CD4-positive, alpha-beta memory T cell (primary cell): ENCODE results near the gene DRD2. TPM values are rescaled to one million over a fixed set of nuclear protein-coding genes. Genes with fewer than 3 reads are reported as not detected.
A peak's percentile ranks its signal among the peaks of the same experiment; 100 is the strongest.
"Not testable (repeated sequence)": the region's sequence is repeated elsewhere in the genome, so short reads cannot be mapped to it uniquely, and the experiment has no call there.

ENCODE experiments used
- CTCF ChIA-PET: fragments of 350-600 bp; sonication (Branson Sonifier 250); formaldehyde crosslinking; loops from one replicate; lab custom pipeline; 2021; ENCODE audit warnings: inconsistent platforms; ENCODE audit not compliant: partially characterized antibody; lab: Charles Lee
- POLR2A ChIA-PET: fragments of 350-600 bp; sonication (Branson Sonifier 250); formaldehyde crosslinking; loops from one replicate; lab custom pipeline; 2021; ENCODE audit not compliant: partially characterized antibody; lab: Charles Lee
- DNase-seq, 5 donors: peaks; one replicate each; pipeline versions ENCODE4 v3.0.0 to v3.0.0-alpha.2; 2020 to 2022; ENCODE audit warnings: mixed read lengths in 1 of 5
- H3K27ac ChIP-seq: one replicate; pipeline ENCODE4 v1.7.0; 2013; ENCODE audit warnings: low read depth, low read length
- H3K27me3 ChIP-seq: 2 replicates; pipeline ENCODE4 v1.7.0; 2013; ENCODE audit warnings: mild to moderate bottlenecking, low read length, moderate library complexity; ENCODE audit not compliant: insufficient read depth
- H3K36me3 ChIP-seq: 2 replicates; pipeline ENCODE4 v1.7.0; 2013; ENCODE audit warnings: mild to moderate bottlenecking, low read length, moderate library complexity; ENCODE audit not compliant: insufficient read depth
- H3K4me1 ChIP-seq: 2 replicates; pipeline ENCODE4 v1.7.0; 2013; ENCODE audit warnings: mild to moderate bottlenecking, low read length, moderate library complexity; ENCODE audit not compliant: insufficient read depth
- H3K4me3 ChIP-seq, 2 donors: one replicate each; pipeline ENCODE4 v1.7.0; 2013; ENCODE audit warnings: low read length in 2 of 2, mild to moderate bottlenecking in 1 of 2
- H3K9me3 ChIP-seq, 2 donors: one replicate each; pipeline ENCODE4 v1.7.0; 2013; ENCODE audit warnings: low read length in 2 of 2, control low read depth in 1 of 2; ENCODE audit not compliant: control insufficient read depth in 1 of 2
- H3K27ac Mint-ChIP-seq, 7 donors: one replicate each; pipeline ENCODE4 v1.8.0; 2020 to 2021; ENCODE audit warnings: mixed read lengths in 7 of 7, mild to moderate bottlenecking in 6 of 7, inconsistent platforms in 3 of 7, moderate library complexity in 3 of 7
- H3K27me3 Mint-ChIP-seq, 2 donors: one replicate each; pipeline ENCODE4 v1.8.0; 2020 to 2021; ENCODE audit warnings: mixed read lengths in 2 of 2
- H3K36me3 Mint-ChIP-seq, 2 donors: one replicate each; pipeline ENCODE4 v1.8.0; 2020 to 2021; ENCODE audit warnings: mixed read lengths in 2 of 2, inconsistent platforms in 1 of 2, mild to moderate bottlenecking in 1 of 2
- H3K4me1 Mint-ChIP-seq, 4 donors: one replicate each; pipeline ENCODE4 v1.8.0; 2020 to 2021; ENCODE audit warnings: mixed read lengths in 4 of 4, mild to moderate bottlenecking in 1 of 4
- H3K4me3 Mint-ChIP-seq, 8 donors: one replicate each; pipeline ENCODE4 v1.8.0; 2020 to 2021; ENCODE audit warnings: mixed read lengths in 8 of 8, mild to moderate bottlenecking in 7 of 8, moderate library complexity in 6 of 8, inconsistent platforms in 3 of 8
- H3K9me3 Mint-ChIP-seq, 8 donors: one replicate each; pipeline ENCODE4 v1.8.0; 2020 to 2021; ENCODE audit warnings: mixed read lengths in 8 of 8, mild to moderate bottlenecking in 5 of 8, inconsistent platforms in 3 of 8, moderate library complexity in 1 of 8
- intact Hi-C: fragments of 100-400 bp; cut with micrococcal nuclease; formaldehyde crosslinking; loops from one replicate; pipeline ENCODE4 v1.15.1; 2023
- polyA plus RNA-seq, 2 donors: library from polyadenylated mRNA; unstranded; fragments of 300-500 nt; fragmentation: Illumina TruSeq; gene quantifications; one replicate each; pipeline ENCODE4 v1.2.3, GENCODE V29; 2021
- total RNA-seq, 2 experiments: library from RNA; stranded (reverse); gene quantifications; one replicate each; pipeline ENCODE4 v1.2.3, GENCODE V29; 2021

The DRD2 gene
- total RNA-seq (not detected), polyA plus RNA-seq (not detected)

DNA sequence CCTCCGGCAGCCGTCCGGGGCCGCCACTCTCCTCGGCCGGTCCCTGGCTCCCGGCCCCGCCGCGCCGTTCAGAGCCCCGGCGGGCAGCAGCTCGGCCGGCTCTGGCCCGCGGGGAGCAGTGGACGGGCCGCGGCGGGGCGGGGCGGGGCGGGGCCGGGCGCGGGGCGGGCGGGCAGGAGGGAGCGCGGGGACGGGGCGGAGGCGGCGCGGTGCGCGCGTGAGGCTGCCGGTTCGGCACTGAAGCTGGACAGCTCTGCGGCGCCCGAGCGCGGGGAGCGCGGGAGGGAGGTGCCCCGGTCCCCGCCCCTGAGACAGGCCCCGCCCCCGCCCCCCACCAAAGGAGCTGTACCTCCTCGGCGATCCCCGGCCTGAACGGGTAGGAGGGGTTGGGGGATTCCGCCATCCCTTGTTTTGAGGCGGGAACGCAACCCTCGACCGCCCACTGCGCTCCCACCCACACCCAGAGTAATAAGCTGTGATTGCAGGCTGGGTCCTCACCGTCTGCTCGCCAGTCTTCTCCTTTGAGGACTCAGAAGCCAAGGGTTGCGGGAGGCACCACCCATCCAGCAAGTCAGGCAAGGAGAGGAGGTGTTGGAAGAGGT is at the start of gene DRD2:
DRD2 (minus strand) TSS at position 239 of the 602 bp plus-strand sequence. CDS start 50,747 bp downstream, outside the sequence.
- Mint-ChIP-seq H3K36me3 (no peaks in the 10 kb centered on the region), H3K27ac (peak within 1 kb of the TSS in 1 of 7 donors; percentile 43), H3K9me3 (peaks cover 0 to 6% (median 3%) of the 10 kb centered on the region in 8 donors), H3K4me3 (peak within 1 kb of the TSS in 5 of 8 donors; percentile 35 to 77 (median 57)), H3K27me3 (peaks cover 47 to 55% of the 10 kb centered on the region in 2 donors), H3K4me1 (peaks cover 0 to 13% (median 4%) of the 10 kb centered on the region in 4 donors)
- intact Hi-C loops: no loop called here
- ChIA-PET POLR2A (no interaction called here), CTCF (no interaction called here)
- no peaks in the 10 kb centered on the region for H3K4me1 ChIP-seq
- H3K4me3 ChIP-seq: no peak within 1 kb of the TSS
- H3K27ac ChIP-seq: no peak within 1 kb of the TSS
- peaks cover 15% of the 10 kb centered on the region for H3K27me3 ChIP-seq
- no peaks in the 10 kb centered on the region for H3K36me3 ChIP-seq
- DNase-seq: no peak
- H3K9me3 ChIP-seq: no peaks in the 10 kb centered on the region

GRCh38 chr11:113523906-113524305 is 48.7 kb upstream of the DRD2 start:
- H3K4me3 ChIP-seq, H3K27ac ChIP-seq, H3K36me3 Mint-ChIP-seq, H3K9me3 Mint-ChIP-seq, CTCF ChIA-PET, H3K27ac Mint-ChIP-seq, H3K4me3 Mint-ChIP-seq, DNase-seq, H3K36me3 ChIP-seq, H3K4me1 ChIP-seq, intact Hi-C loops, H3K9me3 ChIP-seq, POLR2A ChIA-PET, H3K27me3 ChIP-seq, H3K4me1 Mint-ChIP-seq: not testable (repeated sequence)
- peaks cover 12 to 21% of the 10 kb centered on the region in 2 donors for H3K27me3 Mint-ChIP-seq

- H3K27me3 Mint-ChIP-seq: peaks cover 12 to 21% of the 10 kb centered on the region in 2 donors
- no peaks in the 10 kb centered on the region for H3K4me1 ChIP-seq
- no peak overlapping the region for H3K27ac ChIP-seq
- no peak overlapping the region for H3K27ac Mint-ChIP-seq
- H3K27me3 ChIP-seq: no peaks in the 10 kb centered on the region
- no peaks in the 10 kb centered on the region for H3K9me3 Mint-ChIP-seq
- CTCF ChIA-PET: interaction anchor here (5.2 kb wide), 1 partner anchor 10 kb away, joined by 43 read pairs; no protein-coding TSS in a partner anchor
- no peak overlapping the region for H3K4me3 Mint-ChIP-seq
- intact Hi-C loops: no loop called here
- no peaks in the 10 kb centered on the region for H3K9me3 ChIP-seq
- no peaks in the 10 kb centered on the region for H3K4me1 Mint-ChIP-seq
- no peaks in the 10 kb centered on the region for H3K36me3 Mint-ChIP-seq
- POLR2A ChIA-PET: no interaction called here
- DNase-seq: no peak
- H3K4me3 ChIP-seq: no peak overlapping the region
- no peaks in the 10 kb centered on the region for H3K36me3 ChIP-seq
These were observed 46.7 kb upstream of the DRD2 start for GRCh38 chr11:113521737-113522517.

DNA sequence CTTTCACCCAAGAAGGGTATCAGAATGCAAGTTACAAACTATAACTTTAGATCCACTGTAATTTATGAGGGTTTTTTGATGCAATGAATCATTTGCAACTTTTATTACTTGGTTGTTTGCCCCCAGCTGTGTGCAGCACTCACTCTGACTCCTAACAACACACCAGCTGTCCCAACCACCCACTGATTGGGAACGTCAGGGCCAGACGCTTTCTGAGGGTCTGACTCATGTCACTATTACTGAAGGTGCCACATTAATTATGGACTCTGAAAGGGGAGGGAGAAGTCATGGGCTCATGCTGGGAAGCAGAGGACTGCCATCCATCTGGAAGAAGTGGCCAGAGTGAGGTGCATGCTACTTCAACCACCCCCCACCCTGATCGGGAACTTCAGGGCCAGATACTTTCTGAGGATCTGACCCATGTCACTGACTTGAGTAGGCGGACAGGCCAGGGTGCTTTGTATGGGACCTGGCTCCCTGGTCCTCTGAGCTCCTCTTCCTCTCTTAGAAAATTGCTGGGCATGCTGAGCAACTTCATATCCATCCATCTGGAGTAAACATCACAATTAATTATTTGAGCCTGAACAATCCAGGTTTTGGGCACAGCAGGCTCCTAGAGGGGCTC is 44.9 kb upstream of the DRD2 start:
- no peaks in the 10 kb centered on the region for H3K9me3 ChIP-seq
- no peaks in the 10 kb centered on the region for H3K27me3 ChIP-seq
- DNase-seq: no peak
- H3K4me3 Mint-ChIP-seq: no peak overlapping the region
- H3K36me3 Mint-ChIP-seq: no peaks in the 10 kb centered on the region
- H3K9me3 Mint-ChIP-seq: no peaks in the 10 kb centered on the region
- no peaks in the 10 kb centered on the region for H3K4me1 Mint-ChIP-seq
- peaks cover 17 to 21% of the 10 kb centered on the region in 2 donors for H3K27me3 Mint-ChIP-seq
- no peak overlapping the region for H3K27ac Mint-ChIP-seq
- ChIA-PET POLR2A (no interaction called here), CTCF (interaction anchor here (5.2 kb wide), 1 partner anchor 12 kb away, joined by 43 read pairs; no protein-coding TSS in a partner anchor)
- H3K36me3 ChIP-seq: no peaks in the 10 kb centered on the region
- H3K4me3 ChIP-seq: no peak overlapping the region
- H3K4me1 ChIP-seq: no peaks in the 10 kb centered on the region
- no peak overlapping the region for H3K27ac ChIP-seq
- intact Hi-C loops: no loop called here

- no peak overlapping the region for H3K4me3 ChIP-seq
- intact Hi-C loops: no loop called here
- no peaks in the 10 kb centered on the region for H3K36me3 ChIP-seq
- DNase-seq: no peak
- ChIA-PET CTCF (interaction anchor here (5.2 kb wide), 1 partner anchor 13 kb away, joined by 43 read pairs; no protein-coding TSS in a partner anchor), POLR2A (no interaction called here)
- H3K4me1 ChIP-seq: no peaks in the 10 kb centered on the region
- Mint-ChIP-seq H3K27ac (no peak overlapping the region), H3K4me1 (no peaks in the 10 kb centered on the region), H3K9me3 (no peaks in the 10 kb centered on the region), H3K4me3 (no peak overlapping the region), H3K36me3 (no peaks in the 10 kb centered on the region), H3K27me3 (peaks cover 17 to 19% of the 10 kb centered on the region in 2 donors)
- H3K27ac ChIP-seq: no peak overlapping the region
- H3K27me3 ChIP-seq: no peaks in the 10 kb centered on the region
- no peaks in the 10 kb centered on the region for H3K9me3 ChIP-seq
These were observed 43.7 kb upstream of the DRD2 start for GRCh38 chr11:113518716-113519495.

DNA sequence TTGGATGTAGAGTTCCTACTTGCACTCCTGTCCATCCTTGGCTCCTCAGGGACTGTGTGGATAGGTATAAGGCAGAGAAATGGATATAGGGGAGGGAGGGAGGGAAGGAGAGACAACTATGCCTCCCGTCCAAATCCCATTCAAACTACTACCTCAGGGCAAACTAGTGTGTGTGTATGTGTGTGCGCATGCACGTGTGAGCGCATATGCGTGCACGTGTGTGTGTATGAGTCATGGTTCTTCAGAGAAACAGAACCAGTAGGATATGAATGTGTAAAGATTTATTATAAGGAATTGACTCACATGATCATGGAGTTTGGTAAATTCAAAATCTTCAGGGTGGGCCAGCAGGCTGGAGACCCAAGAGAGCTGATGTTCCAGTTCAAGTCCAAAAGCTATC is 42.2 kb upstream of the DRD2 start:
- Mint-ChIP-seq H3K4me3 (no peak overlapping the region), H3K36me3 (no peaks in the 10 kb centered on the region), H3K4me1 (no peaks in the 10 kb centered on the region), H3K27me3 (peaks cover 13 to 14% of the 10 kb centered on the region in 2 donors), H3K9me3 (no peaks in the 10 kb centered on the region), H3K27ac (no peak overlapping the region)
- Histone ChIP-seq H3K4me1 (no peaks in the 10 kb centered on the region), H3K4me3 (no peak overlapping the region), H3K27ac (no peak overlapping the region), H3K9me3 (no peaks in the 10 kb centered on the region), H3K36me3 (no peaks in the 10 kb centered on the region), H3K27me3 (no peaks in the 10 kb centered on the region)
- ChIA-PET CTCF (no interaction called here), POLR2A (no interaction called here)
- DNase-seq: no peak
- intact Hi-C loops: no loop called here
